GM13976 (cell line): ENCODE measurements around the gene CNP.
"Not testable (repeated sequence)": the region's sequence is repeated elsewhere in the genome, so short reads cannot be mapped to it uniquely, and the experiment has no call there.

ENCODE experiments used
- DNase-seq: peaks from one replicate; pipeline ENCODE4 v3.0.0; 2012; ENCODE audit warnings: low spot score
- CTCF ChIP-seq: IDR thresholded peaks from 2 replicates; pipeline ENCODE4 v1.5.1; 2012; ENCODE audit warnings: borderline replicate concordance, mild to moderate bottlenecking; ENCODE audit not compliant: insufficient read depth; ENCODE audit errors: extremely low read depth, missing control alignments, control extremely low read depth
- in situ Hi-C: fragments of 300-500 bp; cut with MboI; formaldehyde crosslinking; loops from one replicate; pipeline ENCODE4 v1.12.0; 2022; ENCODE audit warnings: low sequenced_read_pairs, mixed read lengths, inconsistent platforms; ENCODE audit not compliant: unreplicated experiment

Gene CNP

GRCh38 chr17:42016411-42016831 is 49.8 kb downstream of the CNP start:
- TF ChIP-seq CTCF = no peak
- in situ Hi-C loops = no loop called here
- no peak for DNase-seq

GRCh38 chr17:42016941-42017865 is 50.6 kb downstream of the CNP start, which contains the start of gene DNAJC7:
Gene DNAJC7, minus strand, starts transcription at chr17:42017439. Its CDS starts 23 bp downstream, at chr17:42017416.
- TF ChIP-seq CTCF = no peak
- peak; percentile 96 for DNase-seq
- in situ Hi-C loops = no loop called here

- in situ Hi-C loops = no loop called here
- TF ChIP-seq CTCF = no peak
- peak; percentile 51 for DNase-seq
These were observed 51.2 kb downstream of the CNP start for GRCh38 chr17:42017866-42018200.

GRCh38 chr17:42018339-42018738 is 51.7 kb downstream of the CNP start:
- TF ChIP-seq CTCF = no peak
- DNase-seq = no peak
- in situ Hi-C loops = no loop called here

- TF ChIP-seq CTCF = no peak
- DNase-seq = no peak
- in situ Hi-C loops = no loop called here
These were observed 52.4 kb downstream of the CNP start for GRCh38 chr17:42018988-42019387.

- in situ Hi-C loops = loop anchor here (10.0 kb wide), 1 partner anchor 85 kb away; no protein-coding TSS in a partner anchor
- TF ChIP-seq CTCF = peak; percentile 95
- peak; percentile 96 for DNase-seq
These were observed 53.2 kb downstream of the CNP start, which contains the start of gene NKIRAS2 for GRCh38 chr17:42019509-42020404. Gene NKIRAS2, plus strand, starts transcription at chr17:42020090. Its CDS starts 1,488 bp downstream, at chr17:42021578.

- not testable (repeated sequence) for DNase-seq
- in situ Hi-C loops = loop anchor here (10.0 kb wide), 1 partner anchor 84 kb away; no protein-coding TSS in a partner anchor
These were observed 54.2 kb downstream of the CNP start for GRCh38 chr17:42020845-42021244.
